C4-2B (cell line): ENCODE results near the gene TRAK1.

Source experiments
- CTCF ChIP-seq: fragments of 450-650 bp; conservative IDR thresholded peaks from 2 replicates; pipeline ENCODE4 v1.5.1; 2017; ENCODE audit warnings: mild to moderate bottlenecking
- ZFX ChIP-seq: fragments of 450-650 bp; IDR thresholded peaks from 2 replicates; pipeline ENCODE4 v1.6.1; 2017

- TF ChIP-seq CTCF (no peak), ZFX (no peak)
Measured at GRCh38 chr3:42070089-42070488, 21.1 kb upstream of the TRAK1 start.
